Cardiac muscle cell (in vitro differentiated cells and primary cell): ENCODE results near the gene SDR9C7. TPM values are rescaled to one million over a fixed set of nuclear protein-coding genes. Genes with fewer than 3 reads are reported as not detected.
"Not testable (repeated sequence)": the region's sequence is repeated elsewhere in the genome, so short reads cannot be mapped to it uniquely, and the experiment has no call there.

ENCODE experiments used
- DNase-seq, 2 donors: peaks; one replicate each; pipeline versions ENCODE4 v3.0.0 to v3.0.0-alpha.2; 2010 to 2017; ENCODE audit warnings: low read depth in 1 of 2, low spot score in 1 of 2
- H3K27ac ChIP-seq: fragments of 200-600 bp; sonication (generic); 2 replicates; pipeline ENCODE4 v1.5.1; 2016
- H3K27me3 ChIP-seq: fragments of 200-600 bp; sonication (generic); 2 replicates; pipeline ENCODE4 v1.6.0; 2016; ENCODE audit warnings: control low read depth
- H3K36me3 ChIP-seq: fragments of 200-600 bp; sonication (generic); 2 replicates; pipeline ENCODE4 v1.5.1; 2016; ENCODE audit warnings: control low read depth
- H3K4me1 ChIP-seq: fragments of 200-600 bp; sonication (generic); 2 replicates; pipeline ENCODE4 v1.8.1; 2017; ENCODE audit warnings: low read depth, mild to moderate bottlenecking, mixed run types
- H3K4me3 ChIP-seq: fragments of 200-600 bp; sonication (generic); 2 replicates; pipeline ENCODE4 v1.5.1; 2016; ENCODE audit warnings: mild to moderate bottlenecking
- H3K9me3 ChIP-seq: fragments of 200-600 bp; sonication (generic); 2 replicates; pipeline ENCODE4 v1.5.1; 2017; ENCODE audit warnings: low read depth, mild to moderate bottlenecking, control low read depth
- polyA plus RNA-seq: library from polyadenylated mRNA; unstranded; fragments of >200 nt; fragmentation: Nextera tagmentation; extraction: Ambion mirVana; gene quantifications from 2 replicates; pipeline ENCODE4 v1.2.1, GENCODE V29; 2016
- total RNA-seq: library from RNA; depleted of rRNA; stranded (reverse); fragments of >200 nt; gene quantifications from 2 replicates; pipeline ENCODE4 v1.2.3, GENCODE V29; 2016
- TF ChIP-seq, protein P1 (sequence below): IDR thresholded peaks from 2 replicates; pipeline ENCODE4 v1.5.1; 2012; ENCODE audit warnings: low read depth, mild to moderate bottlenecking, low read length

The SDR9C7 gene
- total and polyA plus RNA-seq, 2 experiments from 2014 or later = 0.07 to 1.3 TPM

DNA sequence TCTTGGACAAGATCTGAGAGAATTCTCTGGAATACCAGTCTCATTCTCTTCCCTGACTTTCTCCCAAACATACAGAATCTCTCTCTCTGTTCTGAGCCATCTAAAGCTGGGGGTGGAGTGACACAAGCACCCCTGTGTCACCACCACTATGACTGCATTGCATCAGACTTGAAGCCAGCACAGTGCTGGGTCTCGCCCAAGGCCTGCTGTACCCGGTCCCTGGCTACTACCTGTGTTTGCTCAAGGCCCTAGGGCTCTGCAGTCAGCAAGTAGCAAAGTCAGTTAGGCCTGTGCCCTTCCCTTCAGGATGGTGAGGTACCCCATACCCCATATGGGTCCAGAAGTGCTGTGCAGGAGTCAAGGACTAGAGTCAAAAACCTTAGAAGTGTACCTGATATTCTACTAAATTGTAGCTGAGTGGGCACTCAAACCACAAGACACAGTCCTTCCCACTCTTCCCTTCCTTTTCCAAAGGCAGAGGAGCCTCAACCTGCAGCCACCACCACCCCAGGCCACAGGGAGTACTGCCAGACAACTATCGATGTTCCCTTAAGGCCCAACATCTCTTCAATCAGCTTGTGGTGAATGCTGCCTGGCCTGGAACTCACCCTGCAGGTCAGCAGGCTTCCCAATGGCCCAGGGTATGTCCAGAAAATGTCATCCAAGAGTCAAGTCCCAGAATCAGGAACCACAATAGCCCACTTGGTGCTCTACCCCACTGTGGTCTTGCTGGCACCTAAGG, 44.4 kb upstream of the SDR9C7 start:
- no peaks in the 10 kb centered on the region for H3K4me1 ChIP-seq
- TF ChIP-seq, protein P1, sequence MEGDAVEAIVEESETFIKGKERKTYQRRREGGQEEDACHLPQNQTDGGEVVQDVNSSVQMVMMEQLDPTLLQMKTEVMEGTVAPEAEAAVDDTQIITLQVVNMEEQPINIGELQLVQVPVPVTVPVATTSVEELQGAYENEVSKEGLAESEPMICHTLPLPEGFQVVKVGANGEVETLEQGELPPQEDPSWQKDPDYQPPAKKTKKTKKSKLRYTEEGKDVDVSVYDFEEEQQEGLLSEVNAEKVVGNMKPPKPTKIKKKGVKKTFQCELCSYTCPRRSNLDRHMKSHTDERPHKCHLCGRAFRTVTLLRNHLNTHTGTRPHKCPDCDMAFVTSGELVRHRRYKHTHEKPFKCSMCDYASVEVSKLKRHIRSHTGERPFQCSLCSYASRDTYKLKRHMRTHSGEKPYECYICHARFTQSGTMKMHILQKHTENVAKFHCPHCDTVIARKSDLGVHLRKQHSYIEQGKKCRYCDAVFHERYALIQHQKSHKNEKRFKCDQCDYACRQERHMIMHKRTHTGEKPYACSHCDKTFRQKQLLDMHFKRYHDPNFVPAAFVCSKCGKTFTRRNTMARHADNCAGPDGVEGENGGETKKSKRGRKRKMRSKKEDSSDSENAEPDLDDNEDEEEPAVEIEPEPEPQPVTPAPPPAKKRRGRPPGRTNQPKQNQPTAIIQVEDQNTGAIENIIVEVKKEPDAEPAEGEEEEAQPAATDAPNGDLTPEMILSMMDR = no peak
- H3K27ac ChIP-seq = no peak overlapping the region
- no peak overlapping the region for H3K4me3 ChIP-seq
- no peak for DNase-seq
- H3K36me3 ChIP-seq = no peaks in the 10 kb centered on the region
- H3K27me3 ChIP-seq = no peaks in the 10 kb centered on the region
- no peaks in the 10 kb centered on the region for H3K9me3 ChIP-seq

DNA sequence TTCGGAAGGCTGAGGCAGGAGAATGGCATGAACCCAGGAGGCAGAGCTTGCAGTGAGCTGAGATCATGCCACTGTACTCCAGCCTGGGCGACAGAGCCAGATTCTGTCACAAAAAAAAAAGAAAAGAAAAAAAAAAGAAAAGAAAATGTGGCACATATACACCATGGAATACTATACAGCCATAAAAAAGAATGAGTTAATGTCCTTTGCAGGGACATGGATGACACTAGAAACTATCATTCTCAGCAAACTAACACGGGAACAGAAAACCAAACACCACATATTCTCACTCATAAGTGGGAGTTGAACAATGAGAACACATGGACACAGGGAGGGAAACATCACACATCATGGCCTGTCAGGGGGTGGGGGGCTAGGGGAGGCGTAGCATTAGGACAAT, 43.2 kb upstream of the SDR9C7 start:
- not testable (repeated sequence) for H3K27me3 ChIP-seq, H3K9me3 ChIP-seq, DNase-seq, H3K4me1 ChIP-seq, H3K27ac ChIP-seq, H3K4me3 ChIP-seq, H3K36me3 ChIP-seq

GRCh38 chr12:56974224-56974623, 40.0 kb upstream of the SDR9C7 start:
- H3K27ac ChIP-seq, H3K9me3 ChIP-seq, DNase-seq, H3K27me3 ChIP-seq, H3K4me3 ChIP-seq, H3K4me1 ChIP-seq, H3K36me3 ChIP-seq: not testable (repeated sequence)

GRCh38 chr12:56968910-56969309, 34.7 kb upstream of the SDR9C7 start:
- not testable (repeated sequence) for H3K4me1 ChIP-seq, H3K27me3 ChIP-seq, H3K4me3 ChIP-seq, DNase-seq, H3K27ac ChIP-seq, H3K9me3 ChIP-seq, H3K36me3 ChIP-seq

DNA sequence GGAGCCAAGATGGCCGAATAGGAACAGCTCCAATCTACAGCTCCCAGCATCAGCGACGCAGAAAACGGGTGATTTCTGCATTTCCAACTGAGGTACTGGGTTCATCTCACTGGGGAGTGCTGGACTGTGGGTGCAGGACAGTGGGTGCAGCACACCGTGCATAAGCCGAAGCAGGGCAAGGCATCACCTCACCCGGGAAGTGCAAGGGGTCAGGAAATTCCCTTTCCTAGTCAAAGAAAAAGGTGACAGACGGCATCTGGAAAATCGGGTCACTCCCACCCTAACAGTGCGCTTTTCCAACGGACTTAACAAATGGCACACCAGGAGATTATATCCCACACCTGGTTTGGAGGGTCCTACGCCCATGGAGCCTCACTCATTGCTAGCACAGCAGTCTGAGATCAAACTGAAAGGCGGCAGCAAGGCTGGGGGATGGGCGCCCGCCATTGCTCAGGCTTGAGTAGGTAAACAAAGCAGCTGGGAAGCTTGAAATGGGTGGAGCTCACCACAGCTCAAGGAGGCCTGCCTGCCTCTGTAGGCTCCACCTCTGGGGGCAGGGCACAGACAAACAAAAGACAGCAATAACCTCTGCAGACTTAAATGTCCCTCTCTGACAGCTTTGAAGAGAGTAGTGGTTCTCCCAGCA, 31.9 kb upstream of the SDR9C7 start:
- H3K4me3 ChIP-seq, H3K4me1 ChIP-seq, H3K27me3 ChIP-seq, DNase-seq, H3K36me3 ChIP-seq, H3K9me3 ChIP-seq, H3K27ac ChIP-seq: not testable (repeated sequence)

DNA sequence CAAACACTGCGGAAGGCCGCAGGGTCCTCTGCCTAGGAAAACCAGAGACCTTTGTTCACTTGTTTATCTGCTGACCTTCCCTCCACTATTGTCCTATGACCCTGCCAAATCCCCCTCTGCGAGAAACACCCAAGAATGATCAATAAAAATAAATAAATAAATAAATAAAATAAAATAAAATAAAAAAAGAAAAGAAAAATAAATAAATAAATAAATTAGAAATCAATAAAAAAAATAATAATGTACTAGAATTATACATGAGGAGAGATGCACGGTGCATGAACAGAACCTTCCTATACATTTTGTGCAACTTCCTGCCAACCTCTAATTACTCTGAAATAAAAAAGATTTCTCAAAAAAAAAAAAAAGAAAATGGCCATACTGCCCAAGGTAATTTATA, 30.9 kb upstream of the SDR9C7 start:
- not testable (repeated sequence) for H3K27me3 ChIP-seq, H3K36me3 ChIP-seq, H3K9me3 ChIP-seq, H3K27ac ChIP-seq, DNase-seq, H3K4me3 ChIP-seq, H3K4me1 ChIP-seq

DNA sequence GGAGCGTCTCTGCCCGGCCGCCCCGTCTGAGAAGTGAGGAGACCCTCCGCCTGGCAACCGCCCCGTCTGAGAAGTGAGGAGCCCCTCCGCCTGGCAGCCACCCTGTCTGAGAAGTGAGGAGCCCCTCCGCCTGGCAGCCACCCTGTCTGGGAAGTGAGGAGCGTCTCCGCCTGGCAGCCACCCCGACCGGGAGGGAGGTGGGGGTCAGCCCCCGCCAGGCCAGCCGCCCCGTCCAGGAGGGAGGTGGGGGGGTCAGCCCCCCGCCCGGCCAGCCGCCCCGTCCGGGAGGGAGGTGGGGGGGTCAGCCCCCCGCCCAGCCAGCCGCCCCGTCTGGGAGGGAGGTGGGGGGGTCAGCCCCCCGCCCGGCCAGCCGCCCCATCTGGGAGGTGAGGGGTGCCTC, 29.3 kb upstream of the SDR9C7 start:
- not testable (repeated sequence) for H3K4me1 ChIP-seq, H3K27ac ChIP-seq, H3K36me3 ChIP-seq, H3K4me3 ChIP-seq, H3K27me3 ChIP-seq, H3K9me3 ChIP-seq, DNase-seq

GRCh38 chr12:56962247-56962646, 28.0 kb upstream of the SDR9C7 start:
- not testable (repeated sequence) for H3K4me3 ChIP-seq, H3K36me3 ChIP-seq, DNase-seq, H3K4me1 ChIP-seq, H3K9me3 ChIP-seq, H3K27ac ChIP-seq, H3K27me3 ChIP-seq

GRCh38 chr12:56958422-56958821, 24.2 kb upstream of the SDR9C7 start:
- H3K27ac ChIP-seq = no peak overlapping the region
- H3K4me3 ChIP-seq = no peak overlapping the region
- no peaks in the 10 kb centered on the region for H3K36me3 ChIP-seq
- TF ChIP-seq, protein P1 = no peak
- H3K27me3 ChIP-seq = no peaks in the 10 kb centered on the region
- H3K4me1 ChIP-seq = no peaks in the 10 kb centered on the region
- no peak for DNase-seq
- H3K9me3 ChIP-seq = no peaks in the 10 kb centered on the region
